Measurements from ENCODE around the gene GADD45G.

GRCh38 chr9:89633404-89633803 is 28.6 kb downstream of the GADD45G start:
- TF ChIP-seq POLR2A (IDR thresholded peaks at IDR 0.05) (no peak), CTCF (IDR thresholded peaks at IDR 0.05) (no peak), POLR2AphosphoS5 (IDR thresholded peaks at IDR 0.05; ENCODE audit: insufficient read depth in 1 of 2, low read depth in 1 of 2) (no peak)

All from vagina (tissue), 2 donors.